Prostate gland (tissue), 2 donors: ENCODE results near the gene NEURL1.

Source experiments
- CTCF ChIP-seq, 4 experiments: fragments of 200-600 bp in 2 of 4; fragments of 450-650 bp in 2 of 4; sonication (generic) in 2 of 4; IDR thresholded peaks; 1 replicate in 3 of 4; 2 replicates in 1 of 4; pipeline ENCODE4 v1.5.1; 2016 to 2019; ENCODE audit warnings: antibody characterized with exemption in 4 of 4, mild to moderate bottlenecking in 2 of 4, moderate library complexity in 2 of 4
- POLR2A ChIP-seq: fragments of 450-650 bp; IDR thresholded peaks from one replicate; pipeline ENCODE4 v1.6.1; 2016; ENCODE audit warnings: antibody characterized with exemption, mild to moderate bottlenecking

GRCh38 chr10:103548581-103549348, 55.3 kb downstream of the NEURL1 start:
- no peak for TF ChIP-seq CTCF (IDR thresholded peaks at IDR 0.05)
- TF ChIP-seq POLR2A = no peak
